CD4-positive, alpha-beta T cell treated with Interleukin-17A for 1 hour (primary cell): ENCODE measurements around the gene SOX15.
A peak's percentile ranks its signal among the peaks of the same experiment; 100 is the strongest.

ENCODE experiments used
- DNase-seq: peaks from one replicate; pipeline ENCODE4 v3.0.0-alpha.2; 2020

The SOX15 gene

DNA sequence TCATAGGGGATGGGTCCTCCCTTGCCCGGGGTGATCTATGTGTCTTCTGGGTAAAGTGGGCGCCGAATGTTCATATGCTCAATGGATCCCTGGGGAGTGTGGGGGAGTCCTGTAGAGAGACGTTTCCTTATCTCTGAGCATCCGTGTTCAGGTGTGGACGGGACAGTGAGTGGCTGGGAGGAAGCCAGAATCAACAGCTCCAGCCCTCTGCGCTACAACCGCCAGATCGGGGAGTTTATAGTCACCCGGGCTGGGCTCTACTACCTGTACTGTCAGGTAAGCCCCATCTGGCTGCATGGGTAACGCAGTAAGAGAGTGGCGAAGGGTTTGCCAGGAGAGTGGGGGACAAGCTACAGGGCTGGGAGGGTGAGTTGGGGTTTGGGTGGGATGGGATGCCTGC is 33.3 kb downstream of the SOX15 start:
- no peak for DNase-seq

DNA sequence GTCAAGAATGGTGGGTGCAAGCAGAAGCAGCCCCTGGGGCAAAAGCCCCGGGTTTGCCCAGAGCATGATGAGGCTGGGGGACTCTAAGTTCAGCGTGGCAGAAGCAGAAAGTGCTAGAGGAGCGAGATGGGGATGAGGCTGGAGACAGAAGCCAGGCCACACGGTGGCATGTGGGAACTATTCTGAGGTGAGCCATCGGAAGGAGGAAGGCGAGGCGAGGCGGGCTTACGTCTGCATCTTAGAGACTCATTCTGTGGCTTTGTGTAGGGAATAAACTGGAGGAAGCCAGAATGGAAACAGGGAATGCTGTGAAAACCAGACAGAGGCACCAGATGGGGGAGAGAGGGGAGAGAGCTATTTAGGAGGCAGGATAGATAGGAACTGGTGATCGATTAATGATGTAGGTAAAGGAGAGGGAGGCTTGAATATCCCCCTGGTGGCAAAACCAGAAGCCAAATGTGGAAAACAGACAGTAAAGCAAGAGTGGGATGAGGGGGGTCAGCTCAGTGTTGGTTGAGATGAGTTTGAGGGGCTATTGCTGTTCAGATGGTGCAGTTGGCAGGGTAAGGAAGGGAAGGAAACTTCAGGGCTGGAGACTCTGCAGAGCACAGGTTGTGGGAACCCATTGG is 34.5 kb downstream of the SOX15 start:
- no peak for DNase-seq

DNA sequence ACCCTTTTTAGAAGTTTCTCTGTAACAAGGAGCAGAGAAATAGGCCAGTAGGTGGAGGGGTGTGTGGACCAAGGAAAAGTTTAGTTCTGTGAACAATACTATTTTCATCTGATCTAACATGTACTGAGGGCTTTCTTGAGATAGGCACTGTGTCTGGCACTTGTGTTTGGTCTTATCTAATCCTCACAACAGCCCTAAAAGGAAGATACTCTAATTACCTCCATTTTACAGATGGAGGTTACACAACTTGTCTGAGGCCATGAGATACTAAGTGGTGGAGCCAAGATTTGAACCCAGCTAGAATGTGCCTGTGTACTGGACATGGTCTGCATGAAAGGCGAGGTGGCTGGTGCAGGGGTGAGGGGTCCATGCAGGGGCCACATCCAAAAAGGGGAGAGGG is 36.5 kb downstream of the SOX15 start:
- no peak for DNase-seq

DNA sequence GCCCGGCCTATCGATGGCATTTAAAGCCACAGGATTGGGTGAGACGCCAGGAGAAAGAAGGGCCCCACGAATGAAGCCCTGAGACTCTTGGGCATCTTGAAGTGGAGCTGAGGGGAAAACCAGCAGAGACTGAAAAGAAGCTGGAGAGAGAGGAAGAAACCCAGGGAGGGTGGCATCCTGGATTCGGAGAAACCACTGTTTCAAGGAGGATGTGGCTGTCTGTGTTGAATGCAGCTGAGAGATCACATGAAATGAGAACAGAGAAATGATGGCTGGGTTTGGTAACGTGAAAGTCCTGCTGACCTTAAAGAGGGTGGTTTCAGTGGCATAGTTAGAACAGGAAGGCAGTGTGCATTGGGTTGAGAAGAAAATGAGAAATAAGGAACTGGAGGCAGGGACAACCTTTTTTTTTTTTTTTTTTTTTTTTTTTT is 37.3 kb downstream of the SOX15 start:
- peak; percentile 65 for DNase-seq

DNA sequence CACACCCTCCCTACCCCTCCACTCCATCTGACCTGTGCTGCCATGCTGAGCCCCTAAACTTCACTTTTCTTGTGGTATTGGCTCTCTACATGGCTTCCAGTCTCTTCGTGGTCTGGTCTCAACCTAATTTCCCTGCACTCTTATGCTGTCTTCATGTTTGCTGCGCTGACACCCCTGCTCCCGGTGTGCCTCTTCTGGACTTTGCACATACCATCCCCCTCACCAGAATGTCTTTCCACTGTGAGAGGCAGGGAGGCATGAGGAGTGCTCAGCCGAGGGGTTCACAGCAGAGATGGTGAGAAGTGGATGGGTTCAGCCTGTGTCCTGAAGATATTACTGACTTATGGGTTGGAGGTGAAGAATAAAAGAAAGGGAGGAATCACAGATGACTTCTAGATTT is 38.5 kb downstream of the SOX15 start:
- DNase-seq, result no peak

DNA sequence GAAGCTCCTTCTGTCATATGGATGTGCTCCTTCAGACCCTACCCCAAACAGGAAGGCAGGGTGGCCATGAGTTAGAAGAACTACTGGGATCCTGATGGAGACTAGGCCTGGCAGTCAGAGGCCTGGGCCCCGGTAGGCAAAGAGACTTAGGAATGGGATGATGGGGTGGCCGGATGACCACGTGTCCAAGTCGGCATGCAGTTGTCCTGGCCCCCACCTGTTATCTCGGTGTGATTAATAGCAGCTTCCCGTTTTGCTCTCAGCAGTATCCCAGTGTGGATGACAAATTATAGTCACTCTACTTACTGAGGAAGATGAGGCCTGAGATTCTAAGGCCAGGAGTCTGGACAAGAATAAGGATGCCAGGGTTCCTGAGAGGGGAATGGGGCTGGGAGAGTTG is 39.5 kb downstream of the SOX15 start:
- no peak for DNase-seq

DNA sequence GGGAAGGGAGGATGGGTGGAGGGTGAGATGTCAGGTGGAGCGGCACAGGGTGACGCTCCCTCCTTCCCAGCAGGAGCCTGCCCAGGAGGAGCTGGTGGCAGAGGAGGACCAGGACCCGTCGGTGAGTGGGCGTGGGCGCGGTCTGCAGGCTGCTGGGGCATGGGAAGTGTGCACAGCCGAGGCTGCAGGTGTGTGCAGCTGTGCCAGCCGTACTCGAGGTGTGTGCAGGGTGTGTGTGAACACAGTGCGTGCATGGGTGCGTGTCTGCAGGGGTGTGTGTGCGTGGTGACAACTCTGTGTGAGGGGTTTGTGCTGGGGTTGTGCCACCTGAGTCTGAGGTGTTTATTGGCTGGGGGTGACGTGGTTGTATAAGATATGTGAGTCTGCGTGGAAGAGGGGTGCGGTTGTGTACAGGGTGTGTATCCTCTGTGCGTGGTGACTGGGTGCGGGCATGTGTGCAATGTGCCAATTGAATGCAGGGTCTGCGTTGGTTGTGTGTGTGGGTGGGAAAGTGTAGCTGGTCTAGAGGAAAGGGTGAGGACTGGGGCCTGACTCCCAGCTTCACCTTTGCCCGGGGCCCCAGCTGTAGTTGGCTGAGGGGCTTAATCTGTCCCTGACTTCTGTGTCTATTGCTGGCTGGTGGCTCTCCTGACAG is 40.4 kb downstream of the SOX15 start:
- peak; percentile 53 for DNase-seq

DNA sequence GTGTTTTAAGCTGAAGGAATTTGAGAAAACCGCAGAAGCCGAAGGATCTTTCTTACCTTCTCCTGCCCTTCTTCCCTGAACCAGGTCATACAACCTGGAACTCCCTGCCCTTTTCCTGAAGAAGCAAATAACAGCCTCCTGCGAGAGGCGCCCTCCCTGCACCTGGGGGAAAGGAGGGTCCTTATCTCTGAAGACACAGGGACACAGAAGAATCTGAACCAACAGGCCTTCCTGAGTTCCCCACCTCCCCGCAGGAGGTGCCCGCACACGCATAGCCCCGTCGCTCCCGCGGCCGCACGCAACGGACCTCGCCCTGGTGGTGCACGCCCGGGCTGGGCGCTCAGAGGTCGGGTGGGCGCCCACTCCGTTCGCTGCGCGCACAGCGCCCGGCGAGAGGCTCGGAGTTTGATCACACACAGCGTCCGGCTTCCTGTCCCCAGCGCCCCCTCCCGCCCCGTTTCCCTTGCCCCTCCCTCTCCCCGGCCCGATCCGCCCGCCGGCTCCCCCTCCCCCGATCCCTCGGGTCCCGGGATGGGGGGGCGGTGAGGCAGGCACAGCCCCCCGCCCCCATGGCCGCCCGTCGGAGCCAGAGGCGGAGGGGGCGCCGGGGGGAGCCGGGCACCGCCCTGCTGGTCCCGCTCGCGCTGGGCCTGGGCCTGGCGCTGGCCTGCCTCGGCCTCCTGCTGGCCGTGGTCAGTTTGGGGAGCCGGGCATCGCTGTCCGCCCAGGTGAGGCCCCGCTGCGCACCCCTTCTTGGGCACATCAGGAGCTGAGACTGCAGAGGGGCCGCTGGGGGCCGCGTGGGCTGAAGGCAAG is 41.1 kb downstream of the SOX15 start, which contains the start of gene TNFSF12:
Gene TNFSF12 (plus strand): TSS at position 474 of the 816 bp plus-strand sequence. CDS start 96 bp downstream, at position 570.
- DNase-seq, result peak; percentile 64

DNA sequence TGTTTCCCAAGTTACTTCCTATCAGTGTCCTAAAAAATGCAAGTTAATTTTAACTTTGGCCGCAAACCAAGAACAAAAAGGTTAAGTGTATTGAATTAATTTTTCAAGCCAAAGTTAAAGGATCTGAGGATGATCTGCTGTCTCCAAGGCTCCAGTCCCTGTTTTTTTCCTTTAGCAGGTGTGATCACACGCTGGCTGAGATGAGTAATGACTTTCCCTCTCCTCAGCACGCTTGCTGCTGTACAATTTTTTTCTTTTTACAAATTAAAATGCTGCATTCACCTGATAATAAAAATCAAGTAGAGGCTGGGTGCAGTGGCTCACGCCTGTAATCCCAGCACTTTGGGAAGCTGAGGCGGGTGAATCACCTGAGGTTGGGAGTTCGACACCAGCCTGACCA is 45.0 kb downstream of the SOX15 start:
- no peak for DNase-seq

DNA sequence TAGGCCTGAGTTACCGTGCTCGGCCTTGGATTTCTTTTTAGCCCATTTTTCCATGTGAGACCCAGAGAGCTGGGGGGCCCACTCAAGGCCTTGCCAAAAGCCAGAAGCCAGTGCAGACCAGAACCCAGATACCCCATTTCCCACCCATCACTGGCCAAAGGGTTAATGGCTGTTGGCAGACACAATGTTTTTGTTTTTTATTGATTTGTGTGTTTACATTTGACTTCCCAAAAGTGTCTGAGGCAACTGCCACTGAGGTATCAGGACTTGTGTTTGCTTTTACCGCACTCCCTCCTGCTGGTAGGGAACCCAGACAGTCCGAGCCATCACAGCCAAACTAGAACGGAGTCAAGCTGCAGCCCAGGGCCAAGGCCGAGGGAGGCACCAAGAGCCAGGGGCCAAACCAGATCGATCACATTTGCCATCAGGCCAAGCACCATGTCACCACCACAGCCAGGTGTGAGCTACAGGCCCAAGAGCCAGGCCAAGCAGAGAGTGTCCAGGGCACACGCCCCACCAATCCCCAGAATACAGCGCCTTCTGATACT is 48.7 kb downstream of the SOX15 start:
- DNase-seq, result no peak

DNA sequence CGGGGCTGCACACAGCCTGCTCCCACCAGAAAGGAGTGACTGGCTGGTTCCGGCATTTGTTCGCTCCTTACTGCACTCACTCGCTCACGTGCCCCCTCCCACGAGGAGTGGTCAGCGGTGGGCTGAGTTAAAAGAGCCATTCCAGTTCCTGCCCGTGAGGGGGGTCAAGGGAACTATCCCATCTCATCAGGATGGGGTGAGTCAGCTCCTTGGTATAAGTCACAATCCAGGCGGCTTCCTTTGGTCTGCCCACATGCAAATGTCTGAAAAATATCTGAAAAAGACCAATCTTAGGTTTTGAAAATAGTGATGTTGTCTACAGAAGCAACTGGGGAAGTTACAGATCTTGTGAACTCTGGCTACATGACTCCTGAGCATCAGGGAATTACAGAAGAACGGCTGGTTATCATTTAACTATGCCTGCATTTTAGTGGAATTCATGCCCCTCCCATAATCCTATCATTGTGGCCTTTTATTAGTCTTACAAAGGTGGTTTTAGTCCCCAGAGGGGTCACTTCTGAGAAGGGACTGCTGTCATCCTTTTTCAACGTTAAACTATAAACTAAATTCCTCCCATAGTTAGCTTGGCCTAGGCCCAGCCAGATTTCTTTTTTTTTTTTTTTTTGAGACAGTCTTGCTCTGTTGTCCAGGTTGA is 50.9 kb downstream of the SOX15 start:
- DNase-seq, result no peak
